DND-41 (cell line): ENCODE measurements around the gene S100PBP.

ENCODE experiments used
- ATAC-seq: fragments of 200-7000 bp; cut with Tn5 transposase; 3 replicates; pipeline ENCODE4 v1.9.1; 2021; ENCODE audit warnings: low read depth; ENCODE audit not compliant: insufficient read depth
- DNase-seq: peaks from one replicate; pipeline ENCODE4 v3.0.0-alpha.2; 2020
- H2AFZ ChIP-seq: 2 replicates; pipeline ENCODE4 v1.6.0; 2012; ENCODE audit warnings: low read depth, low read length
- H3K27ac ChIP-seq: 2 replicates; pipeline ENCODE4 v1.5.1; 2012; ENCODE audit warnings: low read length, inconsistent platforms
- H3K27me3 ChIP-seq: fragments of 200-600 bp; sonication (generic); 2 replicates; pipeline ENCODE4 v1.6.0; 2012; ENCODE audit warnings: low read length, mild to moderate bottlenecking, inconsistent platforms; ENCODE audit not compliant: insufficient read depth, poor library complexity
- H3K36me3 ChIP-seq: 2 replicates; pipeline ENCODE4 v1.5.1; 2012; ENCODE audit warnings: low read length, inconsistent platforms; ENCODE audit not compliant: insufficient read depth
- H3K4me1 ChIP-seq: 2 replicates; pipeline ENCODE4 v1.5.1; 2012; ENCODE audit warnings: mild to moderate bottlenecking, low read length; ENCODE audit not compliant: insufficient read depth
- H3K4me2 ChIP-seq: 2 replicates; pipeline ENCODE4 v1.6.0; 2012; ENCODE audit warnings: mild to moderate bottlenecking, moderate library complexity, low read length, inconsistent platforms; ENCODE audit not compliant: insufficient read depth
- H3K4me3 ChIP-seq, 2 experiments: fragments of 200-600 bp in 1 of 2; shearing (Covaris generic) in 1 of 2; 2 replicates each; pipeline ENCODE4 v1.5.1; 2012 to 2016; ENCODE audit warnings: inconsistent platforms in 2 of 2, low read length in 2 of 2, mild to moderate bottlenecking in 2 of 2, low read depth in 1 of 2, moderate library complexity in 1 of 2
- H3K79me2 ChIP-seq: 2 replicates; pipeline ENCODE4 v1.6.0; 2012; ENCODE audit warnings: low read length, inconsistent platforms; ENCODE audit not compliant: insufficient read depth
- H3K9ac ChIP-seq: 2 replicates; pipeline ENCODE4 v1.6.0; 2012; ENCODE audit warnings: low read depth, mild to moderate bottlenecking, inconsistent platforms, low read length, moderate library complexity
- H3K9me3 ChIP-seq: 2 replicates; pipeline ENCODE4 v1.5.1; 2012; ENCODE audit warnings: low read length, moderate library complexity, mild to moderate bottlenecking, inconsistent platforms; ENCODE audit not compliant: insufficient read depth, severe bottlenecking
- H4K20me1 ChIP-seq: 2 replicates; pipeline ENCODE4 v1.6.0; 2012; ENCODE audit warnings: low read length; ENCODE audit not compliant: insufficient read depth
- CTCF ChIP-seq: IDR thresholded peaks from 2 replicates; pipeline ENCODE4 v1.5.1; 2012; ENCODE audit warnings: borderline replicate concordance, low read length, moderate library complexity, mild to moderate bottlenecking; ENCODE audit not compliant: poor library complexity, severe bottlenecking; ENCODE audit errors: extremely low read depth
- EZH2 ChIP-seq: IDR thresholded peaks from 3 replicates; pipeline ENCODE4 v1.6.1; 2012; ENCODE audit warnings: borderline replicate concordance, low read depth, mild to moderate bottlenecking, moderate library complexity, low read length, inconsistent platforms; ENCODE audit not compliant: severe bottlenecking

S100PBP gene

GRCh38 chr1:32900371-32900955 is 83.0 kb downstream of the S100PBP start:
- ATAC-seq (no peak), DNase-seq (no peak)
- Histone ChIP-seq H3K27ac (no peak overlapping the region), H4K20me1 (no peaks in the 10 kb centered on the region), H3K27me3 (no peaks in the 10 kb centered on the region), H3K36me3 (no peaks in the 10 kb centered on the region), H3K79me2 (no peaks in the 10 kb centered on the region), H3K9me3 (no peaks in the 10 kb centered on the region), H3K4me1 (no peaks in the 10 kb centered on the region), H3K4me2 (no peak overlapping the region), H2AFZ (no peak overlapping the region), H3K9ac (no peak overlapping the region), H3K4me3 (no peak overlapping the region)
- TF ChIP-seq CTCF (no peak), EZH2 (no peak)

- no peak for TF ChIP-seq CTCF
- no peak for TF ChIP-seq EZH2
- Histone ChIP-seq H3K27ac (no peak within 1 kb of the TSS), H3K4me2 (no peak within 1 kb of the TSS), H4K20me1 (no peaks in the 10 kb centered on the region), H3K27me3 (no peaks in the 10 kb centered on the region), H3K36me3 (no peaks in the 10 kb centered on the region), H3K4me3 (no peak within 1 kb of the TSS), H3K4me1 (no peaks in the 10 kb centered on the region), H3K79me2 (no peaks in the 10 kb centered on the region), H3K9me3 (no peaks in the 10 kb centered on the region), H3K9ac (no peak within 1 kb of the TSS), H2AFZ (no peak within 1 kb of the TSS)
- DNase-seq = no peak
- ATAC-seq = no peak
Measured at GRCh38 chr1:32900956-32901822, 83.7 kb downstream of the S100PBP start, which contains the start of gene TMEM54. Gene TMEM54, minus strand, starts transcription at chr1:32901389. Its CDS starts 151 bp downstream, at chr1:32901238.

GRCh38 chr1:32901823-32902534 is 84.5 kb downstream of the S100PBP start:
- H3K4me1 ChIP-seq = no peaks in the 10 kb centered on the region
- H3K4me3 ChIP-seq = no peak overlapping the region
- TF ChIP-seq CTCF (no peak), EZH2 (no peak)
- no peaks in the 10 kb centered on the region for H3K79me2 ChIP-seq
- ATAC-seq = no peak
- H3K27me3 ChIP-seq = no peaks in the 10 kb centered on the region
- no peaks in the 10 kb centered on the region for H4K20me1 ChIP-seq
- no peak overlapping the region for H3K9ac ChIP-seq
- H2AFZ ChIP-seq = no peak overlapping the region
- DNase-seq = no peak
- no peaks in the 10 kb centered on the region for H3K36me3 ChIP-seq
- no peaks in the 10 kb centered on the region for H3K9me3 ChIP-seq
- H3K4me2 ChIP-seq = no peak overlapping the region
- no peak overlapping the region for H3K27ac ChIP-seq
